Brain microvascular endothelial cell (primary cell): ENCODE results near the gene TMED4.

ENCODE experiments used
- DNase-seq: peaks from one replicate; pipeline ENCODE4 v3.0.0-alpha.2; 2020
- H3K27ac ChIP-seq: fragments of 250-450 bp; sonication (Bioruptor Pico); 2 replicates; pipeline ENCODE4 v1.5.1; 2020; ENCODE audit warnings: mild to moderate bottlenecking, moderate library complexity
- H3K27me3 ChIP-seq: fragments of 250-450 bp; sonication (Bioruptor Pico); replicated peaks from 2 replicates; pipeline ENCODE4 v1.5.1; 2020; ENCODE audit warnings: mild to moderate bottlenecking
- H3K36me3 ChIP-seq: fragments of 250-450 bp; sonication (Bioruptor Pico); replicated peaks from 2 replicates; pipeline ENCODE4 v1.5.1; 2020; ENCODE audit warnings: mild to moderate bottlenecking
- H3K4me3 ChIP-seq: 2 replicates; pipeline ENCODE4 v1.5.1; 2011; ENCODE audit warnings: low read depth, mild to moderate bottlenecking, control low read depth, low read length, moderate library complexity
- in situ Hi-C: cut with HindIII; loops from 2 replicates; pipeline ENCODE4 v1.10.0; 2017; ENCODE audit warnings: low sequenced_read_pairs, low pct_ligation_motif_present
- TF ChIP-seq, protein P1 (sequence below): IDR thresholded peaks from 2 replicates; pipeline ENCODE4 v1.5.1; 2011; ENCODE audit warnings: low read depth, mild to moderate bottlenecking, moderate library complexity, low read length, control low read depth, inconsistent platforms; ENCODE audit errors: missing control alignments

TMED4 gene

GRCh38 chr7:44618753-44619152 lies 36.7 kb upstream of the TMED4 start:
- Histone ChIP-seq H3K27me3 (no peaks in the 10 kb centered on the region), H3K36me3 (no peaks in the 10 kb centered on the region), H3K4me3 (no peak overlapping the region), H3K27ac (no peak overlapping the region)
- TF ChIP-seq, protein P1, sequence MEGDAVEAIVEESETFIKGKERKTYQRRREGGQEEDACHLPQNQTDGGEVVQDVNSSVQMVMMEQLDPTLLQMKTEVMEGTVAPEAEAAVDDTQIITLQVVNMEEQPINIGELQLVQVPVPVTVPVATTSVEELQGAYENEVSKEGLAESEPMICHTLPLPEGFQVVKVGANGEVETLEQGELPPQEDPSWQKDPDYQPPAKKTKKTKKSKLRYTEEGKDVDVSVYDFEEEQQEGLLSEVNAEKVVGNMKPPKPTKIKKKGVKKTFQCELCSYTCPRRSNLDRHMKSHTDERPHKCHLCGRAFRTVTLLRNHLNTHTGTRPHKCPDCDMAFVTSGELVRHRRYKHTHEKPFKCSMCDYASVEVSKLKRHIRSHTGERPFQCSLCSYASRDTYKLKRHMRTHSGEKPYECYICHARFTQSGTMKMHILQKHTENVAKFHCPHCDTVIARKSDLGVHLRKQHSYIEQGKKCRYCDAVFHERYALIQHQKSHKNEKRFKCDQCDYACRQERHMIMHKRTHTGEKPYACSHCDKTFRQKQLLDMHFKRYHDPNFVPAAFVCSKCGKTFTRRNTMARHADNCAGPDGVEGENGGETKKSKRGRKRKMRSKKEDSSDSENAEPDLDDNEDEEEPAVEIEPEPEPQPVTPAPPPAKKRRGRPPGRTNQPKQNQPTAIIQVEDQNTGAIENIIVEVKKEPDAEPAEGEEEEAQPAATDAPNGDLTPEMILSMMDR, result no peak
- in situ Hi-C loops, result no loop called here
- no peak for DNase-seq

- H3K27ac ChIP-seq, result peak overlapping the region; percentile 31
- TF ChIP-seq, protein P1, result no peak
- no peaks in the 10 kb centered on the region for H3K36me3 ChIP-seq
- DNase-seq, result no peak
- in situ Hi-C loops, result no loop called here
- H3K27me3 ChIP-seq, result no peaks in the 10 kb centered on the region
- H3K4me3 ChIP-seq, result no peak overlapping the region
Measured at GRCh38 chr7:44618045-44618444, 36.0 kb upstream of the TMED4 start.

DNA sequence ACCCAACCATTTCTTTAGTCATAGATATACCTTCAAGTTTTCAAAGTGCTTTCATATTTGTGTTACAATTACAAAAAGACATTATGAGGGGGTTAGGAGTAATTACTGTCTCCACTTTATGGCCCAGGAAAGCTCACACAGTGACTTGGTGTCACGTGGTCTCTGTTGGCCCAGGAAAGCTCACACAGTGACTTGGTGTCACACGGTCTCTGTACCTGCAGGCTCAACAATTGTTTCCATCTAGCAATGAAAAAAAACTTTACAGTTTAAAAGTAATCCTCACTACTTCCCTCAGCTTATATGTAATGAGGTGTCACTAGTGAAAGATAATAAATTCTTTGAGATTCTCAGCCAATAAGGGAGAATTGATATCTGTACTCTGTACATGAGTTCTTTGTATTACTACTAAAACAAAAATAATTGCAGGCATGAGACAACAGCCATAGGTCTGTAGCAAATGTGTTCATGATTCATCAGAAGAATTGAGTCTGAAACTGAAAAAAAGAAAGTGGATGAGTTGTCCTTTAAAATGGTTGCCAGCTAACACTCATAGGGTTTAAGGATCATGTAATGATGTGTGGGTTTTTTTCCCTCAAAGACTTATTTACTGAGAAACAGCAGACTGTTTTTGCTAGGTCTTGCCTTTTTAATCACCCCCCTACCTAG lies 35.3 kb upstream of the TMED4 start:
- DNase-seq, result no peak
- in situ Hi-C loops, result no loop called here

GRCh38 chr7:44616545-44616944 lies 34.5 kb upstream of the TMED4 start:
- Histone ChIP-seq H3K27me3 (no peaks in the 10 kb centered on the region), H3K4me3 (no peak overlapping the region), H3K36me3 (no peaks in the 10 kb centered on the region), H3K27ac (no peak overlapping the region)
- in situ Hi-C loops, result no loop called here
- DNase-seq, result no peak
- TF ChIP-seq, protein P1, result no peak

More for the DNA sequence above, 35.3 kb upstream of the TMED4 start:
- Histone ChIP-seq H3K27me3 (no peaks in the 10 kb centered on the region), H3K36me3 (no peaks in the 10 kb centered on the region), H3K4me3 (no peak overlapping the region), H3K27ac (peak overlapping the region; percentile 43)
- TF ChIP-seq, protein P1, result no peak

GRCh38 chr7:44615793-44616192 lies 33.8 kb upstream of the TMED4 start:
- TF ChIP-seq, protein P1, result no peak
- Histone ChIP-seq H3K27me3 (no peaks in the 10 kb centered on the region), H3K4me3 (no peak overlapping the region), H3K36me3 (no peaks in the 10 kb centered on the region), H3K27ac (no peak overlapping the region)
- in situ Hi-C loops, result no loop called here
- no peak for DNase-seq

DNA sequence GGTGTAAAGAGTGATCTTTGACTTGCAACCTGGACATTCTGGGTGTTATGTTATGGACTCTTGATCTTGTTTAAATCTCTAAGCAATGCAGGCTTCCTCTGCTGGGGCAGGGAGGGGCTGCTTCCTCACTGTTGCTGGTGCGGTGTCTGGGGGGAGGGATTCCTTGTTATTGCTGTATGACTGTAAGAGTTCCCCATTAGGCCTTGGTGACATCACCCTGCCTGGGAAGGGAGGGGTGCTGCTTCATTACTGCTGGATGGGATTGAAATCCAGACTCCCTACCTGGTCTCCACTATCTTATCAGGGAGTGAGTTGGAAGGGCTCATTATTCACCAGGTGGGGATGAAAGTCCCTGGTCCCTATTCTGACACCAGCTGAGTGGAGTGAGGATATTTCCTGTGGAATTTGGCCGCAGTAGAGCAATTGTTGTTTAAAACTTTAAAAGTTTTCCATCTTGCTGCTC lies 33.1 kb upstream of the TMED4 start:
- in situ Hi-C loops, result no loop called here
- H3K4me3 ChIP-seq, result no peak overlapping the region

More for the DNA sequence above, 33.1 kb upstream of the TMED4 start:
- Histone ChIP-seq H3K36me3 (no peaks in the 10 kb centered on the region), H3K27ac (no peak overlapping the region), H3K27me3 (no peaks in the 10 kb centered on the region)
- TF ChIP-seq, protein P1, result no peak
- DNase-seq, result no peak
